Mucosa of descending colon (tissue), 3 donors: ENCODE data around the gene DPP3. TPM values are rescaled to one million over a fixed set of nuclear protein-coding genes. Genes with fewer than 3 reads are reported as not detected.

Experiments
- ATAC-seq: fragments of 200-7000 bp; cut with Tn5 transposase; one replicate; pipeline ENCODE4 v1.9.1; 2020; ENCODE audit warnings: mild to moderate bottlenecking, moderate library complexity
- DNase-seq, 3 donors: peaks; one replicate each; pipeline ENCODE4 v3.0.0-alpha.2; 2020
- H3K36me3 ChIP-seq: fragments of 200-600 bp; one replicate; pipeline ENCODE4 v1.8.0; 2021; ENCODE audit warnings: low read depth, mild to moderate bottlenecking
- H3K4me1 ChIP-seq: fragments of 200-600 bp; one replicate; pipeline ENCODE4 v1.8.0; 2021; ENCODE audit warnings: low read depth, mild to moderate bottlenecking
- H3K4me3 ChIP-seq: fragments of 200-600 bp; one replicate; pipeline ENCODE4 v1.8.0; 2021; ENCODE audit warnings: mild to moderate bottlenecking
- H3K9me3 ChIP-seq: fragments of 200-600 bp; one replicate; pipeline ENCODE4 v1.8.0; 2021; ENCODE audit warnings: mild to moderate bottlenecking
- intact Hi-C, 2 donors: fragments of 100-400 bp; cut with DNase I in 1 of 2; cut with micrococcal nuclease in 1 of 2; formaldehyde crosslinking; loops; one replicate each; pipeline versions ENCODE4 v1.11.0 to v1.11.1; 2022; cut with DNase I, micrococcal nuclease
- total RNA-seq, 3 donors: library from RNA; stranded (reverse); fragmentation: NEBNext Ultra II Directional in 2 of 3; extraction: Animal tissue kit (Norgen Biotek cat#: 25700) in 2 of 3; gene quantifications; one replicate each; pipeline versions ENCODE4 v1.2.1 to v1.2.4, GENCODE V29; 2021 to 2023
- TF ChIP-seq, protein P1 (sequence below): fragments of 200-600 bp; IDR thresholded peaks from one replicate; pipeline ENCODE4 v1.8.0; 2022; ENCODE audit warnings: antibody characterized with exemption, mild to moderate bottlenecking
- donor health status: DM: no; HTN: no; CAD: no; lungs with moderate emphysema.
- donor health status: DM: no; HTN: no; CAD: no.
- donor health status: DM: no; HTN: yes; CAD: no.

The DPP3 gene
- total RNA-seq, 3 donors from 2014 or later: 37.9 to 92.2 (median 75.5) TPM

DNA sequence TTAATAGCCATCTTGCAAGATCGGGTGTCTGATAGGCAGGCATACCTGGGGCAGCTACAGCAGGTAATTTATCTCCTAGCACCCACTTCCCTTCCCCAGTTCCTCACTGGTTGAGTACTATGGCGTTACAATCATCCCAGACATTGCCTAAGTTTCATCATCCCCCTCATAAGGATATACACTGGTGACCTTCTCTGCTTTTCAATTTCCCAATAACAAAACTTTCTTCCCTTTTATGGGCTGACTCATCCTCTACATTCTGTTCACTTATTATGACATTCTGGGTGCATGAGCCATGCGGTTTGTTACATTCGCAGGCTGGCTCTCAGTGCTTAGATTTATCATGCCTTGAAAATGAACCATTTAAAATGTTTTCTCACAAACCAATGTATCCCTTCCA, 36.6 kb upstream of the DPP3 start:
- H3K4me3 ChIP-seq: no peak overlapping the region
- intact Hi-C loops: no loop called here
- H3K36me3 ChIP-seq: no peaks in the 10 kb centered on the region
- peaks cover 9% of the 10 kb centered on the region for H3K9me3 ChIP-seq
- DNase-seq: no peak
- ATAC-seq: no peak
- TF ChIP-seq, protein P1, sequence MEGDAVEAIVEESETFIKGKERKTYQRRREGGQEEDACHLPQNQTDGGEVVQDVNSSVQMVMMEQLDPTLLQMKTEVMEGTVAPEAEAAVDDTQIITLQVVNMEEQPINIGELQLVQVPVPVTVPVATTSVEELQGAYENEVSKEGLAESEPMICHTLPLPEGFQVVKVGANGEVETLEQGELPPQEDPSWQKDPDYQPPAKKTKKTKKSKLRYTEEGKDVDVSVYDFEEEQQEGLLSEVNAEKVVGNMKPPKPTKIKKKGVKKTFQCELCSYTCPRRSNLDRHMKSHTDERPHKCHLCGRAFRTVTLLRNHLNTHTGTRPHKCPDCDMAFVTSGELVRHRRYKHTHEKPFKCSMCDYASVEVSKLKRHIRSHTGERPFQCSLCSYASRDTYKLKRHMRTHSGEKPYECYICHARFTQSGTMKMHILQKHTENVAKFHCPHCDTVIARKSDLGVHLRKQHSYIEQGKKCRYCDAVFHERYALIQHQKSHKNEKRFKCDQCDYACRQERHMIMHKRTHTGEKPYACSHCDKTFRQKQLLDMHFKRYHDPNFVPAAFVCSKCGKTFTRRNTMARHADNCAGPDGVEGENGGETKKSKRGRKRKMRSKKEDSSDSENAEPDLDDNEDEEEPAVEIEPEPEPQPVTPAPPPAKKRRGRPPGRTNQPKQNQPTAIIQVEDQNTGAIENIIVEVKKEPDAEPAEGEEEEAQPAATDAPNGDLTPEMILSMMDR: no peak
- H3K4me1 ChIP-seq: no peaks in the 10 kb centered on the region

DNA sequence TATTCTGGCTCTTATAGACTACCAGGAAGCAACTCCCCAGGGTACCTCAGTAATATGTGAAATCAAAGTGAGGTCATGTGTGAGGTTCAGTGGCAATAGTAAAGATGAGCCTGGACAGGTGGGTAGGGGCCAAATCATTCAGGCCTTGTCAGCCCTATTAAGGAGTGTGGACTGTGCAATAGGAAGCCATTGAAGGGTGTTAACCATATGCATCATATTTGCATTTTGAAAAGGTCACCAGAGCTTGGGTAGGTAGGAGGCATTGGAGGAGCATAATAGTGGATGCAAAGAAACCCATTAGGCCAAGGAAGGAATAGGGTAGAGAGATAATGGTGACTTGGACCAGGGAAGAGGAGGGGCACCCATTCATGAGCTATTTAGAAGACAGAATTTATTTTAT, 33.2 kb upstream of the DPP3 start:
- H3K9me3 ChIP-seq: peaks cover 9% of the 10 kb centered on the region
- intact Hi-C loops: no loop called here
- ATAC-seq (no peak), DNase-seq (no peak)
- no peak overlapping the region for H3K4me3 ChIP-seq
- no peaks in the 10 kb centered on the region for H3K36me3 ChIP-seq
- TF ChIP-seq, protein P1: no peak
- H3K4me1 ChIP-seq: no peaks in the 10 kb centered on the region

DNA sequence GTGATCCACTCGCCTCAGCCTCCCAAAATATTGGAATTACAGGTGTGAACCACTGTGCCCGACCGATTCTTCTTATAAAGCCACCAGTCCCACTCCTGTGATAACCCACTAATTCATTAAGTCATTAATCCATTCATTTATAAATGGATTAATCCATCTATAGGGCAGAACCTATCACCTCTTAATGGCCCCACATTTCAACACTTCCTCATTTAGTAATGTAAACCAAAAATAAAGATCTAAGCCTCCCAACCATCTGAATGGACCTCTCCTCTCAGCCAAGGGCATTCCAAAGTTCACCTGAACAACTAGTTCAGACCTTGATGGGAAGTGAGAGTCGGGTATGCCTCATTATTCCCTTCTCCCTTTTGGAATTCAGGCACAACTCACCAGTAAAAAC, 31.7 kb upstream of the DPP3 start:
- Histone ChIP-seq H3K36me3 (no peaks in the 10 kb centered on the region), H3K4me3 (no peak overlapping the region), H3K4me1 (no peaks in the 10 kb centered on the region), H3K9me3 (peaks cover 3% of the 10 kb centered on the region)
- ATAC-seq (no peak), DNase-seq (no peak)
- TF ChIP-seq, protein P1: no peak
- intact Hi-C loops: no loop called here

DNA sequence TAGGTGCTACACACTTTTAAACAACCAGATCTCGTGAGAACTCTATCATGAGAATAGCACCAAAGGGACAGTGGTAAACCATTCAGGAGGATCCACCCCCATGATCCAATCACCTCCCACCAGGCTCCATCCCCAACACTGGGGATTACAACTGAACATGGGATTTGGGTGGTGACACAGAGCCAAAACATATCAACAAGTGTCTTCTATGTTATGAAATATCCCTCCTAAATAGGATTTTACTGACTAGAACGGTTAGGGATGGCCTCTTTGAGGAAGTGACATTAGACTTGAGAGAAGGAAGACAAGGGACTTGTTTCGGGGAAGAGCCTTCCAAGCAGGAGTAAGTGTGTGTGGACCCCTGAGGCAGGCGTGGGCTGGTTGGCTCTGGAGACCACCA, 29.7 kb upstream of the DPP3 start:
- Histone ChIP-seq H3K4me3 (no peak overlapping the region), H3K4me1 (no peaks in the 10 kb centered on the region), H3K36me3 (no peaks in the 10 kb centered on the region), H3K9me3 (no peaks in the 10 kb centered on the region)
- DNase-seq: no peak
- TF ChIP-seq, protein P1: no peak
- intact Hi-C loops: no loop called here
- no peak for ATAC-seq

DNA sequence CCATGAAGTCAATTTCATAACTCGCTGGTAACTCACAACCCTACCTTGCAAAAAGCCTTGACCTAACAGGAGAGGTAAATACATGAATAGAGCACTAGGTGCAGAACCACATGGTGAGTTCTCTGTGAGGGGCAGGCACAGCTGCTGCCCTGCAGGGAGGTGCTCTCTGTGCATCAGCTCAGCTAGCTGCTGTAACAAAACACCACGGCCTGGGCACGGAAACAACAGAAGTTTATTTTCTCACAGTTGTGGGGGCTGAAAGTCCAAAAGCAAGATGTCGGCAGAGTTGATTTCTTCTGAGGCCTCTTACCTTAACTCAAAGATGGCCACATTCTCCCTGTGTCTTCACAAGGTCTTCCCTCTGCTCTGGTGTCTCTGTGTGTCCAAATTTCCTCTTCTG, 28.6 kb upstream of the DPP3 start:
- intact Hi-C loops: no loop called here
- DNase-seq (no peak), ATAC-seq (no peak)
- Histone ChIP-seq H3K4me3 (no peak overlapping the region), H3K4me1 (no peaks in the 10 kb centered on the region), H3K36me3 (no peaks in the 10 kb centered on the region), H3K9me3 (no peaks in the 10 kb centered on the region)
- TF ChIP-seq, protein P1: no peak

DNA sequence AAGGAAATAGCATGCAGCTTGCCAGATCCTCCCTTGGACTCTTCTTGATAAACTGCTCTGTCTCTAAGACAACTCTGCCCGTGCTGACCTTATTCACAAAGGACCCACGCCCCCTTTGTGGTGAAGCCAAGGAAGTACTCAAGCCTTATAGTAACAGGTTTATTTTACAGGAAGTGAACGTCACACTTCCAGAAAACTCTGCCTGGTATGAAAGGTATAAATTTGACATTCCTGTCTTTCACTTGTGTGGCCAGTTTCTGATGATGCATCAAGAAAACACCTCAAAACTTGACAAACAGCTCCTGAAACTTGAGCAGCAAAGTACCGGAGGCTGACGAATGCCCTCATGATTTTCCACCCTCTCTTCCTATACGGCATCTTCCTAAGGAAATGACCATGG, 26.0 kb upstream of the DPP3 start:
- Histone ChIP-seq H3K4me1 (no peaks in the 10 kb centered on the region), H3K4me3 (no peak overlapping the region), H3K36me3 (no peaks in the 10 kb centered on the region), H3K9me3 (no peaks in the 10 kb centered on the region)
- intact Hi-C loops: no loop called here
- DNase-seq (no peak), ATAC-seq (no peak)
- TF ChIP-seq, protein P1: no peak
